NAMALWA (cell line): ENCODE data around the gene SPEM1.

Experiments
- DNase-seq: peaks from one replicate; pipeline ENCODE4 v3.0.0-alpha.2; 2015; ENCODE audit warnings: low spot score

SPEM1 gene

GRCh38 chr17:7440113-7440833, 20.1 kb downstream of the SPEM1 start:
- peak; percentile 31 for DNase-seq

GRCh38 chr17:7440834-7441195, 20.7 kb downstream of the SPEM1 start:
- DNase-seq: no peak

GRCh38 chr17:7441266-7441665, 21.1 kb downstream of the SPEM1 start:
- DNase-seq: no peak

- DNase-seq: no peak
Measured at GRCh38 chr17:7442142-7442541, 22.0 kb downstream of the SPEM1 start.

- no peak for DNase-seq
Measured at GRCh38 chr17:7443499-7444485, 23.7 kb downstream of the SPEM1 start.

- no peak for DNase-seq
Measured at GRCh38 chr17:7444682-7445618, 24.8 kb downstream of the SPEM1 start, which contains the start of gene CHRNB1. Gene CHRNB1 (plus strand): TSS chr17:7445061. CDS start chr17:7445128, 67 bp downstream.

- DNase-seq: no peak
Measured at GRCh38 chr17:7445619-7445968, 25.5 kb downstream of the SPEM1 start.

- no peak for DNase-seq
Measured at GRCh38 chr17:7448461-7448860, 28.3 kb downstream of the SPEM1 start.

- no peak for DNase-seq
Measured at GRCh38 chr17:7459961-7460545, 39.9 kb downstream of the SPEM1 start.

- DNase-seq: no peak
Measured at GRCh38 chr17:7460850-7461660, 40.9 kb downstream of the SPEM1 start.

GRCh38 chr17:7462474-7463371, 42.6 kb downstream of the SPEM1 start:
- no peak for DNase-seq

GRCh38 chr17:7463372-7463846, 43.3 kb downstream of the SPEM1 start:
- DNase-seq: no peak

- no peak for DNase-seq
Measured at GRCh38 chr17:7464081-7464480, 44.0 kb downstream of the SPEM1 start.

GRCh38 chr17:7465597-7466275, 45.6 kb downstream of the SPEM1 start:
- no peak for DNase-seq

GRCh38 chr17:7466318-7466638, 46.2 kb downstream of the SPEM1 start:
- no peak for DNase-seq

- no peak for DNase-seq
Measured at GRCh38 chr17:7466639-7467341, 46.7 kb downstream of the SPEM1 start.

GRCh38 chr17:7467498-7467897, 47.4 kb downstream of the SPEM1 start:
- no peak for DNase-seq

GRCh38 chr17:7468290-7468689, 48.2 kb downstream of the SPEM1 start:
- no peak for DNase-seq
